GM19452 (cell line): ENCODE results near the gene RSPO4.

Experiments
- ATAC-seq: cut with Tn5 transposase; IDR thresholded peaks from one replicate; pipeline ENCODE4 v1.9.1; 2021; ENCODE audit not compliant: unreplicated experiment

Gene RSPO4

GRCh38 chr20:910870-911770 is 91.0 kb downstream of the RSPO4 start:
- ATAC-seq, result no peak

DNA sequence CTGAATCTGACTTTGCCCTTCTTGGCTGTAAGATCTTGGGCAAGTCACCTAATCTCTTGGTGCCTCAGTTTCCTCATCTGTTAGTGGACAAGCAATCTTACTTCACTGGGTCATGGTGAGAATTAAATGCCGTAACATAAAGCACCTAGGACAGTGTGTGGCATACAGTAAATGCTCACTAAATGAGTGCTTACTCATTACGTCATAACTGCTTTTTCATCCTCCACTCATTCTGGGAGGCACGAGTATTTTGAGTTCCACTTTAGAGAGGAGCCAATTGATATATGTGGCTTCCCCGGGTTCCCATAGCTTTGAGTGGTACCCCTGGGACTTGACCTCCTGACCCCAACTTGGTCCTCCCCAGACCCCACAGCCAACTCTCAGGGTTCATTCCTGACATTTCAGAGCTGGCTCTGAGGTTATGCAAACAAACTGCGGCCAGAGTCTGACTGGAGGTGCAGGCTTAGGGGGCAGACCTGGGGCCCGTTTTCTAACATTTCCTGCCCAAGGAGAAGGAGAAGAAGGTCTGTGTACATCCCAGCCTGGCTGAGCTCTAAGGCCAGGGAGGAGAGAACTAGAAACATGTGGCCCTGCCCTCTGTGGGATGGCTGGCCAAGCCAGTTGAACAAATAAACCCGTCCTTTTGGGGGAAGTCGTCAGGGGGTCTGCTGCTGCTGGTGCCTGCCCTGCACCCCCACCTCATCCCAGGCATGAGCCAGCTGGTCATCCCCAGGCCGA is 91.8 kb downstream of the RSPO4 start:
- no peak for ATAC-seq

GRCh38 chr20:909641-910040 is 92.5 kb downstream of the RSPO4 start:
- no peak for ATAC-seq
